ENCODE results near the gene RNPEP.

The RNPEP gene

GRCh38 chr1:201964261-201964660 lies 18.2 kb upstream of the RNPEP start:
- FAIRE-seq = no peak
- TF ChIP-seq, protein P1, sequence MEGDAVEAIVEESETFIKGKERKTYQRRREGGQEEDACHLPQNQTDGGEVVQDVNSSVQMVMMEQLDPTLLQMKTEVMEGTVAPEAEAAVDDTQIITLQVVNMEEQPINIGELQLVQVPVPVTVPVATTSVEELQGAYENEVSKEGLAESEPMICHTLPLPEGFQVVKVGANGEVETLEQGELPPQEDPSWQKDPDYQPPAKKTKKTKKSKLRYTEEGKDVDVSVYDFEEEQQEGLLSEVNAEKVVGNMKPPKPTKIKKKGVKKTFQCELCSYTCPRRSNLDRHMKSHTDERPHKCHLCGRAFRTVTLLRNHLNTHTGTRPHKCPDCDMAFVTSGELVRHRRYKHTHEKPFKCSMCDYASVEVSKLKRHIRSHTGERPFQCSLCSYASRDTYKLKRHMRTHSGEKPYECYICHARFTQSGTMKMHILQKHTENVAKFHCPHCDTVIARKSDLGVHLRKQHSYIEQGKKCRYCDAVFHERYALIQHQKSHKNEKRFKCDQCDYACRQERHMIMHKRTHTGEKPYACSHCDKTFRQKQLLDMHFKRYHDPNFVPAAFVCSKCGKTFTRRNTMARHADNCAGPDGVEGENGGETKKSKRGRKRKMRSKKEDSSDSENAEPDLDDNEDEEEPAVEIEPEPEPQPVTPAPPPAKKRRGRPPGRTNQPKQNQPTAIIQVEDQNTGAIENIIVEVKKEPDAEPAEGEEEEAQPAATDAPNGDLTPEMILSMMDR (IDR thresholded peaks at IDR 0.05; ENCODE audit: insufficient read depth, missing control alignments) = no peak
- no peak for DNase-seq (ENCODE audit: insufficient read length, low spot score)

- DNase-seq (ENCODE audit: insufficient read length, low spot score) (no peak), FAIRE-seq (no peak)
- TF ChIP-seq, protein P1 (IDR thresholded peaks at IDR 0.05; ENCODE audit: insufficient read depth, missing control alignments) = no peak
Observed at GRCh38 chr1:201966171-201966570, 16.3 kb upstream of the RNPEP start.

GRCh38 chr1:201968202-201968925 lies 14.1 kb upstream of the RNPEP start:
- DNase-seq (ENCODE audit: insufficient read length, low spot score) = no peak
- FAIRE-seq = no peak
- TF ChIP-seq, protein P1 (IDR thresholded peaks at IDR 0.05; ENCODE audit: insufficient read depth, missing control alignments) = no peak

DNA sequence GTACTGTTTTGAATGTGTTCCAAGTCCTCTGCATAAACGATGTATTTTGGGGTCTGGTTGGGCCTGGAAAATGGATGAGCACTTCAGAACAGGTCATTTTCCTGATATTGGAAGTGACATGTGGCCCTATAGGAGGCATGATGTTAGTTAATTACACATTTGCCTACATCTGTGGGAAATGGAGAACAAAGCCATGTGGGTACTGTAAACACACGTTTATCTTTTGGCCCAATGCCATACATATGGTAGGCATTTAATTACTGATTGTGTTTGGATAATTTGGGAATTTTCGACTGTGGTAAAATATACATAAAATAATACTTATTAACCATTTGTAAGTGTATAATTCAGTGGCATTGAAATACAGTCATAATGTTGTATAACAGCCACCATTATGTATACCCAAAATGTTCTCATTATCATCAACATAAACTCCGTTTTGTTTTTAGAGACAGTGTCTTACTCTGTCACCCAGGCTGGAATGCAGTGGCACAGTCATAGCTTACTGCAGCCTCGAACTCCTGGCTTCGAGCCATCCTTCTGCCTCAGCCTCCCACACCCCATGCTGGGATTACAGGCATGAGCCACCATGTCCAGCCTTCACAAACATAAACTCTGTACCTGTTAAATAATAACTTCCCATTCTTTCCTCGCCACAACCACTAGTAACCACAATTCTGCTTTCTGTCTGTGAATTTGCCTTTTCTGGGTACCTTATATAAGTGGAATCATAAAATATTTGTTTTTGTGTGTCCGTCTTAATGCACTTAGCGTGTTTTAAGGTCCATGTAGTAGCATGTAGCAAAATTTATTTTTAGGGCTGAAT lies 11.9 kb upstream of the RNPEP start:
- FAIRE-seq = peak; percentile 11
- TF ChIP-seq, protein P1 (IDR thresholded peaks at IDR 0.05; ENCODE audit: insufficient read depth, missing control alignments) = no peak
- no peak for DNase-seq (ENCODE audit: insufficient read length, low spot score)

DNA sequence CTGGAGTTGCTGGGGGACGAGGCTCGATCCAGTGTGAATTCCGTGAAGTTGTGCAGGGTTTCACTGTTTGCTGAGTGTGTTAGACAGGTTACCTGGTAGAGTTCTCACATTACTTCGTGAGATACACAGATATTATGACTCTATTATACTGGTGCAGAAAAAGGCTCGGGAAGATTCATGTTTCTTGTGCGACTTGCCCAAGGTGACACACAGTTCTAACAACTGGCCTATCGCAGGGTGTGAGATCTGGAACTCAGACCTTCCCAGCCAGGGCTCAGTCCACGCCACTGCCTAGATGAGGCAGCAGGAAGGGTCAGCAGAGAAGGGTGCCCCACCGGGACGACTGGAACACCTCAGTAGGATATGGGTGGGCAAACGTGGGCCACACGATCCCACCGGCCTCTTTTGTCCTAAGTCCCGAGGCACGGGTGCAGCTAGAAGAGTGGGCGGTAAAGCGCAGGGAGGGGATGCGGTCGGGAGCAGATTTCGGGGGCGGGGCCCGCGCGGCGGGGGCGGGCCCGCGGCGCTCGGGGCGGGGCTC lies 296 bp upstream of the RNPEP start:
- TF ChIP-seq, protein P1 (IDR thresholded peaks at IDR 0.05; ENCODE audit: insufficient read depth, missing control alignments) = no peak
- FAIRE-seq (no peak), DNase-seq (ENCODE audit: insufficient read length, low spot score) (peak; percentile 86)

GRCh38 chr1:201983380-201983805 lies 945 bp downstream of the RNPEP start:
- DNase-seq (ENCODE audit: insufficient read length, low spot score) (no peak), FAIRE-seq (no peak)
- TF ChIP-seq, protein P1 (IDR thresholded peaks at IDR 0.05; ENCODE audit: insufficient read depth, missing control alignments) = no peak
